Stimulated activated CD8-positive, alpha-beta memory T cell treated with anti-CD3 and anti-CD28 coated beads, Interleukin-4, amount 100 ng/mL, for 4 hours (primary cell): Measurements from ENCODE around the gene PXMP2.
A peak's percentile ranks its signal among the peaks of the same experiment; 100 is the strongest.
"Not testable (repeated sequence)": the region's sequence is repeated elsewhere in the genome, so short reads cannot be mapped to it uniquely, and the experiment has no call there.

Source experiments
- DNase-seq, 2 donors: peaks; one replicate each; pipeline ENCODE4 v3.0.0-alpha.2; 2020; ENCODE audit warnings: low read depth in 2 of 2, low spot score in 1 of 2

PXMP2 gene

DNA sequence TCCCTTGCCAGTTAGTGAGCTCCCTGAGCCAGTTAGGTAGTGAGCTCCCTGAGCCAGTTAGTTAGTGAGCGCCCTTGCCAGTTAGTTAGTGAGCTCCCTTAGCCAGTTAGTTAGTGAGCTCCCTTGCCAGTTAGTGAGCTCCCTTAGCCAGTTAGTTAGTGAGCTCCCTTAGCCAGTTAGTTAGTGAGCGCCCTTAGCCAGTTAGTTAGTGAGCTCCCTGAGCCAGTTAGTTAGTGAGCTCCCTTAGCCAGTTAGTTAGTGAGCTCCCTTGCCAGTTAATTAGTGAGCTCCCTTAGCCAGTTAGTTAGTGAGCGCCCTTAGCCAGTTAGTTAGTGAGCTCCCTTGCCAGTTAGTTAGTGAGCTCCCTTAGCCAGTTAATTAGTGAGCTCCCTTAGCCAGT is 4.6 kb downstream of the PXMP2 start:
- DNase-seq: not testable (repeated sequence)

DNA sequence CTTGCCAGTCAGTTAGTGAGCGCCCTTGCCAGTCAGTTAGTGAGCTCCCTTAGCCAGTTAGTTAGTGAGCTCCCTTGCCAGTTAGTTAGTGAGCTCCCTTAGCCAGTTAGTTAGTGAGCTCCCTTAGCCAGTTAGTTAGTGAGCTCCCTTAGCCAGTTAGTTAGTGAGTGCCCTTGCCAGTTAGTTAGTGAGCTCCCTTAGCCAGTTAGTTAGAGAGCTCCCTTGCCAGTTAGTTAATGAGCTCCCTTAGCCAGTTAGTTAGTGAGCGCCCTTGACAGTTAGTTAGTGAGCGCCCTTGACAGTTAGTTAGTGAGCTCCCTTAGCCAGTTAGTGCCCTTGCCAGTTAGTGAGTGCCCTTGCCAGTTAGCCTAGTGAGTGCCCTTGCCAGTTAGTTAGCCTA is 7.5 kb downstream of the PXMP2 start:
- not testable (repeated sequence) for DNase-seq

DNA sequence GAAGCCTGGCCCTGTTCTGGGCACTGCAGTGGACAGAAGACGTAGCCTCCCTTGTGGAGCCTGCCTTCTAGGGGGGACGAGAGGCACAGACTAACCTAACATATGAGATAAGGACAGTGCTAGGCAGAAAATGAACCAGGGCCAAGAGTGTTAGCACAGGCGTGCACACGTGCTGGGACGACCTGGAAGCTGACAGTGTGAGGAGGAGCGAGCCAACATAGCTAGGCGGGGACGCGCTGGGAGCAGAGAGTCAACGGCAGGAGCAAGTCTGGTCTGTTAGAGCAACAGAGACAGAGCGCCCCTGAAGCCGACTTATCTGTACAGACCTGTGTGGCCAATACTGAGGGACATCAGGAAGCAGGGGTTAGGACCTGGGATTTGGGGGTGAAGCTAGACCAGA is 8.0 kb downstream of the PXMP2 start:
- DNase-seq: no peak

DNA sequence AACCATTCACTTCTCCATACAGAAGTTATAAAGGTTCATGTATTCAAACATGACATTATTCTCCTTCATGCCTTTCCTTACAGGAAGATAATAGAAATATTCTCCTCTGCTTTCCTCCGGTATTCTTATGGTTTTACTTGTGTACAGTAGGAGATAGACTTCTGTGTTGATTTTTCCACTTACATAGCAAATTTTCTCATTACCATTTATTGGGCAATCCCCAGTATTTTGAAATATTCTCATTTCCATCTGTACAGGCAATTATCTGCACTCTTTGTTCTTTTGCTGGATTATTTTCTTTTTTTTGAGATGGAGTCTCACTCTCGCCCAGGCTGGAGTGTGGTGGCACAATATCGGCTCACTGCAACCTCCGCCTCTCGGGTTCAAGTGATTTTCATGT is 11.0 kb downstream of the PXMP2 start:
- DNase-seq: no peak

DNA sequence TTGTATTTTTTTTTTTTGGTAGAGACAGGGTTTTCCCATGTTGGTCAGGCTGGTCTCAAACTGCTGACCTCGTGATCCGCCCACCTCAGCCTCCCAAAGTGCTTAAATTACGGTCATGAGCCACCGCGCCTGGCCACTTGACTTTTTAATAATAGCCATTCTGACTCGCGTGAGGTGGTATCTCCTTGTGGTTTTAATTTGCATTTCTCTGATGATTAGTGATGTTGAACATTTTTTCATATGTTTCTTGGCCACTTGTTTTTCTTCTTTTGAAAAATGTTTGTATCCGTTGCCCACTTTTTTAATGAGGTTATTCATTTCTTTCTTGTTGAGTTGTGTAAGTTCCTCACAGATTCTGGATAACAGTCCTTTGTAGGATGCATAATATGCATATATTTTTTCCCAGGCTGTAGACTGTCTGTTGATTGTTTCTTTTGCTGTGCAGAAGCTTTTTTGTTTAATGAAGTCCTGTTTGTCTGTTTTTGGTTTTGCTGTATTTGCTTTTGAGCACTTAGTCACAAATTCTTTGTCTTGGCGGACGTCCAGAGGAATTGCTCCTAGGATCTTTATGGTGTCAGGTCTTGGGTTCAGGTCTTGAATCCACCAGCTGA is 12.9 kb downstream of the PXMP2 start:
- no peak for DNase-seq

DNA sequence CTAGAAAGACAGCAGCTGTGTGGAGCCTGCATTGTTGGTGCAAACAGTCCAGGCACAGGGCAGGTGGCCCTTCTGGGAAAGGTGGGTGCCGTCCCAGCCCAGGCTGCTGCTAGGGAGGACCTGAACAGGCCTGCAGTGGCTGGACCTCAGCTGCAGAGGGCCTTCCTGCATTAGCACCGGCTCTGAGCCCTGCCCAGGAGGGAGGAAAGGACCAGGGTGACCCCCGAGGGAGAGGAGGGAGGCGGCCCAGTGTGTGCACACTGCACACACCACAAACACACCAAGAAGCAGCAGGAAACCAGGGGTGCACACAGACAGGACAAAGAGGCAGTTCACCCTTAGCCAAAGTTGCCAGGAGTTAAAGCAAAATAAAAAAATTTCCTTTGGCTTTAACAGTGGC is 15.3 kb downstream of the PXMP2 start:
- DNase-seq: no peak

DNA sequence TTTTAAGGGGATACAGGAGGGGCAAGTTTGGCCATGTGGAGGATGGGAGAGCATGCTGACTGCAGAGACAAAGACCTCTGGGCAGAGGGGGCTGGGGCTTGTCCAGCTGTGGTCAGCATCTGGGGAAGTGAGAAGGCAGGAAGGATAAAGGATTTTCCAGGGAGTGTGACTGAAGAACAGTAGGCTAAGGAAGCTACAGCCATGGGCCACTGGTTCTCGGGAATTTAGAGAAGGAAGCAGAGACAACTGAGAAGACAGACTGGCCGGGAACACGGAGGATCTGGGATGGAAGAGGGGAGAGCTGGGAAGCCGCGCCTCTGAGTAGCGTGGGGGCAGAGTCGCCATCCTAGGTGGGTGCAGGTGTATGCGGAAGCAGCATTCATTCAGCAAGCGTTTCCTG is 16.3 kb downstream of the PXMP2 start:
- no peak for DNase-seq

DNA sequence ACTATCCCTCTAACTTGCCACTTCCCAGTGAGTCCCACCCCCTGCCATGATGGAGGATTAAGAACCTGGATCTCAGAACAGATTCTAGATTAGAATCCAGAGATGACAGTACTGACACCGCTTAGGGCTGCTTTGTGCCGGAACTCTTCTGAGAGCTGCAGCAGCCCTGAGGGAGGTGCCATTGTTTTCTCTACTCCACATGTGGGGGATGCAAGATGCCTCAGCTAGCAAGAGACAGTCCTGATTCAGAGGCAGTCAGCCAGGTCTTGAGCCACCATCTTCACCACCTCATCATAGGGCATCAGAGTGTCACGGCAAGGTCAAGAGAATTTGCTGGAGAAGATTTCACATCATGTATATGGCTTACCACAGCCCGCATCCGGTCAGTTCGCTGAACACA is 19.9 kb downstream of the PXMP2 start:
- no peak for DNase-seq

DNA sequence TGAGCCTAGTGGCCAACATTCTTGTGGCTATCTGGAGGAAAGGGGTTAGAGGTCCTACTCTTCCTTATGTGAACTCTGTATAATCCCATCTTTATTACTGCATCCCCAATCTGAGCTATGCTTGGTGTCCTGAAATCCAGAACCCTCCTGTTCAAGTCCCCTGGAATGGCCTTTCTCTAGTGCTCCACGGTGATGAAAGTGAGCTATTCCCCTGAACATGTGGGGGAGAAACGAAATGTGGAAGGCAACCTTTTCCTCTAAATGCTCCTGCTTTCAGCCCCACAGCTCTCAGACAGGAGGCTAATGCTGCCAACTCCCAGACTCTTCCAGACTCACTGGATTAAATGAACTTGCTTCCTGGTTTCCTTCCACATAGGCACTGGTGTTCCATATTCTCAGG is 20.8 kb downstream of the PXMP2 start:
- no peak for DNase-seq

DNA sequence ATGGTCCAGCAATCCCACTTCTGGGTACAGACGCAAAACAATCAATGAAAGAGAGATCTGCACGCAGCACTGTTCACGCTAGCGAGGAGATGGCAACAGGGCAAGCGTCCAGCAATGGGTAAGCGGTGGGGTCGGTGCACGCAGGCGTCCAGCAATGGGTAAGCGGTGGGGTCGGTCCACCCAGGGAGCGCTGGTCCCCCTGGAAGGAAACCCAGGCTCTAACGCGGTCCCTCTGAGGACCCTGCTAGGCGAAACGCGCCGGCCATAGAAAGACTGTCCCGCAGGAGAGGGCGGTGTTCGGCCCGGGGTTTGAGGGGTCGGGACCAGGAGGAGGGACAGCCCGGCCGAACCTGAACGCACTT is 22.6 kb downstream of the PXMP2 start:
- DNase-seq: no peak

DNA sequence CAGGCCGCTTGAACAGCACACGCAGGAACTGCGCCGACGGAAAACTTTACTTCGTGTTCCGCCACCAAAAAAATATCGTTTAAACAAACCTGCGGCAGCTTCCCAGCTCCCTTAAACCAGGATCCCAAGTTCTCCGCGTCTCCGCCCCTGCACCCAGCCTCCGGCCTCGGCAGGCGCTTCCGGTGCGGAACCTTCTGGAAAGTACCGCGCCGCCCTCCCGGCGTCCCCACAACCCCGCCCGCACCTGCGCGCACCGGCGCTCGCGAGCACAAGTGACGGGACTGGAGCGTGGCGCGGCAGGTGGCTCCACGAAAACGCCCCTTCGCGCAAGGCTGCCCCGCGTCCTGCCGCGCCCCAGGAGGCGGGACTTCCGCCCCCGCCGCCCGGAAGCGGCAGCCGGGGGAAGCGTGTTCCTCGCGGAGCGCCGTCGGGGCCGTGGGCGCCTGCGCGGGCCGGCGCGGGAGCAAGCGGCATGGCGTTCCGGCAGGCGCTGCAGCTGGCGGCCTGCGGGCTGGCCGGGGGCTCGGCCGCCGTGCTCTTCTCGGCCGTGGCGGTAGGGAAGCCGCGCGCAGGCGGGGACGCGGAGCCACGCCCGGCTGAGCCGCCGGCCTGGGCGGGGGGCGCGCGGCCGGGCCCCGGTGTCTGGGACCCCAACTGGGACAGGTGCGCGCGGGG is 23.2 kb downstream of the PXMP2 start, which contains the start of gene PGAM5:
Gene PGAM5, plus strand, starts transcription at position 438 of the 675 bp plus-strand sequence. Its CDS starts 35 bp downstream, at position 473.
- peak; percentile 72 to 80 for DNase-seq

DNA sequence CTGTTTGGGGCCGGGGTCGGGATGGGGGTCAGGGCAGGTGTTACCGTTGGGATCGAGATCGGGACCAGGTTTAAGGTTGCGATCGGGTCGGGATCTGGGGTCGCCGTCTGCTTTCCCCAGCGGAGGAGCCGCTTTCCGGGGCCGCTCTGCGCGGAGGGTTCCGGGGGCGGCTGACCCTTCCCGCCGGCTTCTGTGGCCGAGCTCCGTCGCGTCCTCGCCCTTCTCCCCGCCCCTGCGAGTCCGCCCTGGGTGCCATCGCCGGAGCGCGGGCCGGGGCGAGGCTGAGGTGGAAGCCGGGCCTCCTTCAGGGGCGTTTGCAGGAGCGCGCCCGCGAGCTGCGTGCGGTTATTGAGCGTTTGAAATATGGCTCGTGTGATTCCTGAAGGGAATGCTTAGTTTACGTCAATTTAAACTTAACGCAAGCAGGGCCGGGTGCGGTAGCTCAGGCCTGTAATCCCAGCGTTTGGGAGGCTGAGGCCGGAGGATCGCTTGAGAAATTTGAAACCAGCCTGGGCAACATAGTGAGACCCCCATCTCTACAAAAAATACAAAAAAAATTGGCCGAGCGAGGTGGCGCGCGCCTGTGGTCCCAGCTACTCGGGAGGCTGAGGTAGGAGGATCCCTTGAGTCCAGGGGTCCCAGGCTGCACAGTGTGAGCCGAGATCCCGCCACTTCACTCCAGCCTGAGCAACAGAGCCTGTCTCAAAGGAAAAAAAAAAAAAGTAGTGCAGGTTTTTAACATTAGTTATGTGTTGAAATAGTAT is 23.9 kb downstream of the PXMP2 start:
- no peak for DNase-seq

DNA sequence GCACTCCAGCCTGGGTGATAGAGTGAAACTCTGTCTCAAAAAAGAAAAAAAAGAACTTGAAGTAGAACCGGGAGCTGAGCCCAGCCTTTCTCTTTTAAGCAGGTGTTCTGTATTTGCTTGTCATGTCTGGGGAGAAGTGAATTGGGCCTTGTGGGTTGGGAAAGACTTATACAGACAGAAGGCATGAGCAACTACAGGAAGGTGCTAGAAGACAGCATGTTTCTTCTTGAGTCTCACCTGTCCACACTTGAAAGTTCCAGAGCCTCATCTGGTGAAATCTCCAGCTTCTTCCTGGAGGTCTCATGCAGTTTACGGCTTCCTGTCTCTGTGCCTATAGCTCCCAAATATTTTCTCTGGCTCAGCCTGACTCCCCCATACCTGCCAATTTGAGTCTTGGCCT is 25.7 kb downstream of the PXMP2 start:
- DNase-seq: no peak

DNA sequence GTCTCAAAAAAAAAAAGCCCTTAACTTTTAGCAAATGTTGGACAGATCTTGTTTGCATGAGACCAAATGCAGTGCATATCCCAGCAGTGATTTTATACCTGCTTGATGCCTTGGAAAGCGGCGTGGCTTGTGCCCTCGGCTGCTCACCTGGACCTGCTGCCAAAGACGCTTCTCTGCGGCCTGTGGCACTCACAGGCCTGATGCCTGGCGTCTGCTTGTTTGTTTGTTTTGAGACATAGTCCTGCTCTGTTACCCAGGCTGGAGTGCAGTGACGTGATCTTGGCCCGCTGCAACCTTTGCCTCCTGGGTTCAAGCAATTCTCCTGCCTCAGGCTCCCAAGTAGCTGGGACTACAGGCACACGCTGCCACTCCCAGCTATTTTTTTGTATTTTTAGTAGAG is 28.5 kb downstream of the PXMP2 start:
- no peak for DNase-seq

DNA sequence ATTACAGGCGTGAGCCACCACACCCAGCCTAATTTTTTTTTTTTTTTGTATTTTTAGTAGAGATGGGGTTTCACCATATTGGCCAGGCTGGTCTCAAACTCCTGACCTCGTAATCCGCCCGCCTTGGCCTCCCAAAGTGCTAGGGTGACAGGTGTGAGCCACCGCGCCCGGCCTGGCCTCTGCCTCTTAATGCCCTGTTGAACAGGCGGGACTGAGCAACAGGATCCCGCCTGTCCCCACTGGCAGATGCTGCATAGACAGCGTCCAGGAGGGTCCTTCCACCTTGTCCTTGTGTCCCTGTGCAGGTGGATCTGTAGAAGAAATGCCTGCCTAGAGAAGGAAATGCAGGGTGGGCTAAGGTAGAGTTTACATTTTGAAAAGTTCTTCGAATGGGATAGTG is 29.0 kb downstream of the PXMP2 start:
- no peak for DNase-seq

DNA sequence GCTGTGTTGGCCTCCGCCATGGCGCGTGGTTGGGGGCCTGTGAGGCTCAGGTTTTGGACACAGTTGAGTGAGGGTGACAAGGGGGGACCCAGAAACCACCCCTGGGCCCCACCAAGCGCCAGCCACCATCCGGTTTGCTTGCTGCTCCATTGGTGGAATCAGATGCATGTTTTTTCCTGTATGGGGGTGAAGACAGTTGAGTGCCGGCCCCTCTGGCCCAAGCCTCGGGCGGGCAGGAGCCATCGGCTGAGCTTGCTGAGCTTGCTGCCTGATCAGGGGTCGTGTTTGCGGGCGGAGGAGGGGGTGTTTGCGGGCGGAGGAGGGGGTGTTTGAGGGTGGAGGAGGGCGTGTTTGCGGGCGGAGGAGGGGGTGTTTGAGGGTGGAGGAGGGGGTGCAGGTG is 29.6 kb downstream of the PXMP2 start:
- no peak for DNase-seq

DNA sequence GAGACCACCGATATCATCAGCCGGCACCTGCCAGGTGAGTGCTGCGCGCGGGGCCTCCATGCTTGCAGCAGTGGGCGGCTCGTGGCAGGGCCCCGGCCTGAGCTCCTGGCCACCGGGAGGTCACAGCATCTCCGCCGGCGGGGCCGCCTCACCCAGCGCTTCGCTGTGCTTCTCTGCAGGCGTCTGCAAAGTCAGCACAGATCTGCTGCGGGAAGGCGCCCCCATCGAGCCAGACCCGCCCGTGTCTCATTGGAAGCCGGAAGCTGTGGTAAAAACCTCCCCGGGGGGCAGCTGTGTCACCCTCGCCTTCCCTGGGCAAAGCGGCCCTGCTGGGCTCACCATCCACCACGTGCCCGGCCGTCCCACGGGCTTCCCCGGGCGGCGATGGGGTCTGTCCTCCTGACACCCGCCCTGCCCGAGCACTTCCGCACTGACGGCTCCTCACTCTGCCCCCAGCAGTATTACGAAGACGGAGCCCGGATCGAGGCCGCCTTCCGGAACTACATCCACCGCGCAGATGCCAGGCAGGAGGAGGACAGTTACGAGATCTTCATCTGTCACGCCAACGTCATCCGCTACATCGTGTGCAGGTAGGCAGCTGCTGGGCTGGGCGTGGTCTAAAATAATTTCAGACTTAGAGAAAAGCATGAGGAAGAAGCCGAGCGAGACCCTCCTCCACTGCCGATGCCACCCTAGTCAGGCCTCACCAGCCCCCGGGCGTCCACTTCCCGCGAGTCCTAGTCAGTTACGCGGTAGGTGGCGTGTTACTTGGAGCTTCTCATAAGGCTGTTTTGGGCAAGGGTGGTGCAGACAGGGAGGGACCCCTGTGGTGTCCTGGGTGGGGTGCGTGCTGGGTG is 30.4 kb downstream of the PXMP2 start:
- no peak for DNase-seq

DNA sequence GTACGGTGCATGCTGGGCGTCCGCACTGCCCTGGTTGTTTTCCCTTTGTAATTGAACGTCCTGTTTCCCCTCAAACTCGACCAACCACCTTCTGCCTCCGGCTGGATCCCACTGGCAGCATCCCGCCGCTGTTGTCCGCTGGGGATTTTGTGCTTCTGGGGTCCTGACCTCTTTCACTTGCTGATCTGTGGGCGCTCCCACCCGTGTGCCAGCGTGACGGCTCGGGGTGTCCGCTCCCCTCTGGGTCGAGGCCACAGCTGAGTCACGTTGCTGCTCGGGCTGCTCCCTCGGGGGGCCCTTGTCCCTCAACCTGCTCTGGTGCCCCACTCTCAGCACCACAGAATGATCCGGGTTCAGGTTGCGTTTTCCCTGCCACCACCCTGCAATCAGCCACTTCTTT is 31.3 kb downstream of the PXMP2 start:
- DNase-seq: no peak

DNA sequence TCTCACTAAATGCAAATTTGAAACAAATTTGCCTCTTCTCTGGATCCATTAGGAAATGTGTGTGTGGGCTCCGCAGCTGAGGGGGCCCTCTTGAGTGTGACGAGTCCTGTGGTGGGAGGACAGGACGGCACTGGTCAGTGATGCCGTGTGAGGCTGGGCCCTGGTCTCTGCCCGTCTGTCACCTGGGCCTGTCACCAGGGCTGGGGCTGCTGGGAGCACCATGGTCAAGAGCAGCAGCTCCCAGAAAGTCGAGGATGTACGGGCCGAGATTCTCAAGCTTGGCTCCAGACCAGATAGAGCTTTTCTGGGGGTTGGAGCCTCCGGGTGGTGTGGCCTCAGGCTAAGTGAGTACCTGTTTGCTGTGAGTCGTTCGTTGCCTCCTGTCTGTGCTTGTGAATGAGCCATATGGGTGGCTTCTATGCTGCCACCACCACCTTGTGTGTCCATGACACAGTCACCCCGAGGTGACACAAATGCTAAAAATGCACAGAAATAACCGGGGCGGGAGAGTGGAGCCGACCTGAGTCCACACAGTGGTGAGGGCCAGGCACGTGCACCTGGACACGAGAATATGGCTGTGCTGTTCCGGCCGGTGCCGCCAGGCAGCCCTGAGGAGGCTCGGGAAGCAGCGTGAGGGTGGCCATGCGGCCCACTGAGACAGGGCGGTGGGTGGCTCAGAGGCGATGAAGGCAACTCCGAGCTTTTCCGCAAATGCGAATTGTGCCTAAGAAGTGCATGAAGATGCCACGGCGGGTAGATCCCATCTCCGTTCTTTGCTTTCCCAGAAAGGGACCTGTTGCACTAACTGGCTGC is 32.0 kb downstream of the PXMP2 start:
- no peak for DNase-seq

DNA sequence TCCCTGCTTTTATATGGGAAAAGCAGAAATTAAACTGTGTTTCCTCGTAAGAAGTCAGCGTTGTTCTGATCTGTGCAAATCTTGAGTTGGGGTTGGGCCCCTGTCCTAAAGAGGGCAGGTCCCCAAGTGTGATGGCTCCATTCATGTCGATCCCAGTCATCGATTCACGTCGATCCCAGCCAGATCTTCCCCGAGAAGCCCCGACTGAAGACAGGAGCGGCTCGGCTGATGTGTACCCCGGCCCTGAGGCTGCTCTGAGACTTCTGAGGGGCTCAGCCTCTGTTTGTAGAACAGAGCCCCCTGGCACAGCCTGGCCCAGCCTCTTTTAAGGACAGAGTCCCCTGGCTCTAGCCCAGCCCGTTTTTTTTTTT is 32.6 kb downstream of the PXMP2 start:
- no peak for DNase-seq
